DOHH2 (cell line): Measurements from ENCODE around the gene TFAP2A.

Source experiments
- EZH2phosphoT487 ChIP-seq: fragments of 200-600 bp; sonication (generic); IDR thresholded peaks from 2 replicates; pipeline ENCODE4 v1.6.1; 2017; ENCODE audit warnings: borderline replicate concordance, mild to moderate bottlenecking, antibody characterized with exemption, low read length, moderate library complexity, mixed read lengths
- TF ChIP-seq, protein P1 (sequence below): fragments of 200-600 bp; sonication (generic); IDR thresholded peaks from one replicate; pipeline ENCODE4 v1.5.1; 2014; ENCODE audit warnings: antibody characterized with exemption, mild to moderate bottlenecking, low read depth, low read length; ENCODE audit not compliant: poor library complexity, severe bottlenecking

DNA sequence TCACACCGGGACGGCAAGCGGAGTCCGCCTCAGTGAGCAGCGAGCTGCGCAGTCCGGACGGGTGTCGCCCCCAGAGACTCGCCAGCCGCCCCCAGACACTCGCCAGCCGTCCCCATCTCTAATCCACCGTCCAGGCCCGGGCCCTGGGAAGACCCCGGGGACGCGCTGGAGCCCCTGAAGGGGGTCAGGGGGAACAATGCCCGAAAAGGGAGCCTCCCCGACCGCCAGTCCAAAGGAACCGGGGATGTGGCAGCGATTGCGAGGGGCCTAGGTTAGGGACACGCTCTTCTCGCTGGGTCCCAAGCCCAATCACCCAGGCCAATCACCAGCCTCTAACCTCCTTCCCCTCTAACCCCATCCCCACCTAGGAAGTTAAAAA, 33.1 kb downstream of the TFAP2A start:
- TF ChIP-seq, protein P1, sequence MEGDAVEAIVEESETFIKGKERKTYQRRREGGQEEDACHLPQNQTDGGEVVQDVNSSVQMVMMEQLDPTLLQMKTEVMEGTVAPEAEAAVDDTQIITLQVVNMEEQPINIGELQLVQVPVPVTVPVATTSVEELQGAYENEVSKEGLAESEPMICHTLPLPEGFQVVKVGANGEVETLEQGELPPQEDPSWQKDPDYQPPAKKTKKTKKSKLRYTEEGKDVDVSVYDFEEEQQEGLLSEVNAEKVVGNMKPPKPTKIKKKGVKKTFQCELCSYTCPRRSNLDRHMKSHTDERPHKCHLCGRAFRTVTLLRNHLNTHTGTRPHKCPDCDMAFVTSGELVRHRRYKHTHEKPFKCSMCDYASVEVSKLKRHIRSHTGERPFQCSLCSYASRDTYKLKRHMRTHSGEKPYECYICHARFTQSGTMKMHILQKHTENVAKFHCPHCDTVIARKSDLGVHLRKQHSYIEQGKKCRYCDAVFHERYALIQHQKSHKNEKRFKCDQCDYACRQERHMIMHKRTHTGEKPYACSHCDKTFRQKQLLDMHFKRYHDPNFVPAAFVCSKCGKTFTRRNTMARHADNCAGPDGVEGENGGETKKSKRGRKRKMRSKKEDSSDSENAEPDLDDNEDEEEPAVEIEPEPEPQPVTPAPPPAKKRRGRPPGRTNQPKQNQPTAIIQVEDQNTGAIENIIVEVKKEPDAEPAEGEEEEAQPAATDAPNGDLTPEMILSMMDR, result no peak
- no peak for TF ChIP-seq EZH2phosphoT487
